PC-9 (cell line): Measurements from ENCODE around the gene CBFB.

Experiments used
- CTCF ChIP-seq: fragments of 200-600 bp; sonication (generic); conservative IDR thresholded peaks from 2 replicates; pipeline ENCODE4 v1.6.1; 2017; ENCODE audit warnings: mixed run types, antibody characterized with exemption, mild to moderate bottlenecking, moderate library complexity
- EZH2 ChIP-seq: fragments of 200-600 bp; sonication (generic); IDR thresholded peaks from 2 replicates; pipeline ENCODE4 v1.8.0; 2017; ENCODE audit warnings: antibody characterized with exemption, low read depth

GRCh38 chr16:66986559-66986958, 42.4 kb upstream of the CBFB start:
- no peak for TF ChIP-seq CTCF
- no peak for TF ChIP-seq EZH2
